Mesendoderm (in vitro differentiated cells): ENCODE measurements around the gene NRAP.

Experiments used
- DNase-seq: peaks from one replicate; pipeline ENCODE4 v3.0.0; 2013
- H2AK5ac ChIP-seq: 2 replicates; pipeline ENCODE4 v1.6.1; 2013; ENCODE audit warnings: low read length, inconsistent platforms
- H2BK120ac ChIP-seq: 2 replicates; pipeline ENCODE4 v1.6.1; 2013; ENCODE audit warnings: low read depth, mild to moderate bottlenecking, low read length, moderate library complexity, mixed read lengths
- H2BK15ac ChIP-seq: replicated peaks from 2 replicates; pipeline ENCODE4 v1.6.1; 2013; ENCODE audit warnings: low read depth, mild to moderate bottlenecking, moderate library complexity
- H2BK5ac ChIP-seq: 2 replicates; pipeline ENCODE4 v1.6.1; 2013; ENCODE audit warnings: low read length, inconsistent platforms
- H3K18ac ChIP-seq: 2 replicates; pipeline ENCODE4 v1.6.1; 2013; ENCODE audit warnings: mild to moderate bottlenecking, low read length, mixed read lengths
- H3K23ac ChIP-seq: one replicate; pipeline ENCODE4 v1.6.1; 2013; ENCODE audit warnings: low read length
- H3K27ac ChIP-seq: 2 replicates; pipeline ENCODE4 v1.5.1; 2013; ENCODE audit warnings: low read depth, mild to moderate bottlenecking, inconsistent platforms, low read length, moderate library complexity
- H3K27me3 ChIP-seq: 2 replicates; pipeline ENCODE4 v1.6.1; 2013; ENCODE audit warnings: low read length, control low read depth, mild to moderate bottlenecking, inconsistent platforms; ENCODE audit not compliant: insufficient read depth, poor library complexity
- H3K36me3 ChIP-seq: 2 replicates; pipeline ENCODE4 v1.6.1; 2013; ENCODE audit warnings: low read length, inconsistent platforms; ENCODE audit not compliant: control insufficient read depth, insufficient read depth
- H3K4ac ChIP-seq: one replicate; pipeline ENCODE4 v1.6.1; 2013; ENCODE audit warnings: low read depth, mild to moderate bottlenecking, low read length, moderate library complexity
- H3K4me1 ChIP-seq: 2 replicates; pipeline ENCODE4 v1.6.1; 2013; ENCODE audit warnings: low read depth, low read length, inconsistent platforms; ENCODE audit not compliant: control insufficient read depth
- H3K4me2 ChIP-seq: 2 replicates; pipeline ENCODE4 v1.6.1; 2013; ENCODE audit warnings: low read length
- H3K4me3 ChIP-seq: 2 replicates; pipeline ENCODE4 v1.5.1; 2013; ENCODE audit warnings: mild to moderate bottlenecking, low read length
- H3K56ac ChIP-seq: one replicate; pipeline ENCODE4 v1.6.1; 2013; ENCODE audit warnings: low read length
- H3K79me1 ChIP-seq: 2 replicates; pipeline ENCODE4 v1.6.1; 2013; ENCODE audit warnings: low read length, inconsistent platforms
- H3K79me2 ChIP-seq: 2 replicates; pipeline ENCODE4 v1.6.1; 2013; ENCODE audit warnings: mild to moderate bottlenecking, low read length; ENCODE audit not compliant: control insufficient read depth, insufficient read depth
- H3K9ac ChIP-seq: 2 replicates; pipeline ENCODE4 v1.6.1; 2013; ENCODE audit warnings: low read length, inconsistent platforms
- H4K5ac ChIP-seq: one replicate; pipeline ENCODE4 v1.6.1; 2013; ENCODE audit warnings: low read length
- H4K8ac ChIP-seq: one replicate; pipeline ENCODE4 v1.6.1; 2013; ENCODE audit warnings: low read depth, mild to moderate bottlenecking, control low read depth, low read length, moderate library complexity
- WGBS: extraction: QIAGEN DNeasy Blood & Tissue Kit; methylation state at CpG from one replicate; pipeline ENCODE4 v1.1.7; 2013; ENCODE audit warnings: low lambda C conversion rate, missing lambda C conversion rate; ENCODE audit not compliant: insufficient coverage; ENCODE audit errors: extremely low coverage; 5-methylcytosine and 5-hydroxymethylcytosine counted together

NRAP gene

DNA sequence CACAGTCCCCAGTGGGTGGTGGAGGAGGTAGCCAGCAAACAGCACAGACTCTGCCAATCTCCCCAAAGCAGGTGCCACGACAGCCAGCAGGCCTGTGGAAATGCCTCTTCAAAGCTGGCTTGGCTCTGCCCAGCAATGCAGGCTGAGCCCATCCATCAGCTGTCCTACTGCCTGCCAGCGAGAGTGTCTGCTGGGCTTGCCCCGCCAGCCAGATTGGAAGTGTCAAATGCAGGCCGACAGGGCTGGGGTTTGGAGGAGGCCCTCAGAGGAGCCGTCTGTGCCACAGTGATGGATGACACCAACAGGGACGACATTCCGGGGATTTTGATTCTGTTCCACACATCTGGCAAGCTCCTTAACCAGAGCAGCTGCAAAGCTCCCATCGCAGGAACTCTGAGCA, 94.3 kb downstream of the NRAP start:
- H4K8ac ChIP-seq, result no peak overlapping the region
- no peaks in the 10 kb centered on the region for H3K79me2 ChIP-seq
- H4K5ac ChIP-seq, result no peak overlapping the region
- no peak overlapping the region for H2BK5ac ChIP-seq
- peaks cover 11% of the 10 kb centered on the region for H3K4me1 ChIP-seq
- no peak overlapping the region for H2BK15ac ChIP-seq
- H3K56ac ChIP-seq, result peak overlapping the region; percentile 19
- no peak overlapping the region for H3K9ac ChIP-seq
- no peak overlapping the region for H3K23ac ChIP-seq
- H3K4me3 ChIP-seq, result no peak overlapping the region
- WGBS, result no CpG with 5 or more reads among the region's 8 CpGs
- H3K36me3 ChIP-seq, result no peaks in the 10 kb centered on the region
- no peak overlapping the region for H3K4me2 ChIP-seq
- H3K79me1 ChIP-seq, result no peaks in the 10 kb centered on the region
- H3K4ac ChIP-seq, result no peak overlapping the region
- no peak for DNase-seq
- H3K27me3 ChIP-seq, result no peaks in the 10 kb centered on the region
- H3K27ac ChIP-seq, result no peak overlapping the region
- no peak overlapping the region for H3K18ac ChIP-seq
- no peak overlapping the region for H2BK120ac ChIP-seq
- H2AK5ac ChIP-seq, result no peak overlapping the region

DNA sequence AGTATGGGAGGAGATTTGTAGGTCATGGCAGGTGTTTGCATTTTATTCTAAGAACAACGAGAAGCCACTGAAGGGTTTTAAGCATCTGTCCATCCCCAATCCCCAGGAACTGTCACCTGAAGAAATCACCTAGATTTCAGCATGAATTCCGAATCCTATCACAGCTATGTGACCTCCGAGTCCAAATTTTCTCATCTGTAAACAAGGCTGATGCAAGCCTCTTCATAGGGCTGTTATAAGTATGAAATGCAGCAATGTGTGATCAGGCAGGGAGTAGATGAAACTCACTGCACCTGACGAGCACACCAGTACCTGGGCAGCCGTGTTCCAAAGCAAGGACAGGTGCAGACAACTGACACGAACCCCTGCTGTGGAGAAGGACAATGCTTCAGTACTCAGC, 97.0 kb downstream of the NRAP start:
- H3K4ac ChIP-seq, result no peak overlapping the region
- H3K79me2 ChIP-seq, result no peaks in the 10 kb centered on the region
- H4K8ac ChIP-seq, result no peak overlapping the region
- no peak overlapping the region for H2BK15ac ChIP-seq
- peaks cover 3% of the 10 kb centered on the region for H3K4me1 ChIP-seq
- H4K5ac ChIP-seq, result no peak overlapping the region
- no peak overlapping the region for H2AK5ac ChIP-seq
- no peak overlapping the region for H3K56ac ChIP-seq
- no peaks in the 10 kb centered on the region for H3K36me3 ChIP-seq
- H3K23ac ChIP-seq, result no peak overlapping the region
- no peak for DNase-seq
- H3K27ac ChIP-seq, result no peak overlapping the region
- H3K4me2 ChIP-seq, result no peak overlapping the region
- no peaks in the 10 kb centered on the region for H3K27me3 ChIP-seq
- no peak overlapping the region for H3K18ac ChIP-seq
- no peak overlapping the region for H3K9ac ChIP-seq
- WGBS, result no CpG with 5 or more reads among the region's 6 CpGs
- no peaks in the 10 kb centered on the region for H3K79me1 ChIP-seq
- H2BK120ac ChIP-seq, result no peak overlapping the region
- H3K4me3 ChIP-seq, result no peak overlapping the region
- H2BK5ac ChIP-seq, result no peak overlapping the region

DNA sequence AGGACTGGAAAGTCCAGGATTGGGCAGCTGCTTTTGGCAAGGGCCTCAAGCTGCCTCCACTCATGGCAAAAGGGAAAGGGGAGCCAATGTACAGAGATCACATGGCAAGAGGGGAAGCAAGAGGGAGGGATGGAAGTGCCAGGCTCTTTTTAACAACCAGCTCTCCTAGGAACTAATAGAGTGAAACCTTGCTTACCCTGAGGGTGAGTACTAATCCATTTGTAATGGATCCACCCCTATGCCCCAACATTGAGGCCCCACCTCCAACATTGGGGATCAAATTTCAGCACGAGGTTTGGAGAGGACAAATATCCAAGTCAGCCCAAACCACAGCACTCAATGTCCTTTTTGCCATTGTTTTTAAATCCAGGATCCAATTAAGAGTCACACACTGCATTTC, 98.5 kb downstream of the NRAP start:
- no peak for DNase-seq
- Histone ChIP-seq H3K4me2 (no peak overlapping the region), H3K4me1 (no peaks in the 10 kb centered on the region), H3K18ac (no peak overlapping the region), H2BK15ac (no peak overlapping the region), H3K9ac (no peak overlapping the region), H3K23ac (no peak overlapping the region), H2BK120ac (no peak overlapping the region), H2BK5ac (no peak overlapping the region), H3K79me2 (no peaks in the 10 kb centered on the region), H3K27me3 (peaks cover 3% of the 10 kb centered on the region), H3K4me3 (no peak overlapping the region), H3K27ac (no peak overlapping the region), H3K4ac (no peak overlapping the region), H3K36me3 (no peaks in the 10 kb centered on the region), H4K5ac (no peak overlapping the region), H4K8ac (no peak overlapping the region), H3K56ac (no peak overlapping the region), H2AK5ac (no peak overlapping the region), H3K79me1 (no peaks in the 10 kb centered on the region)
- no CpG with 5 or more reads among the region's 1 CpG for WGBS

DNA sequence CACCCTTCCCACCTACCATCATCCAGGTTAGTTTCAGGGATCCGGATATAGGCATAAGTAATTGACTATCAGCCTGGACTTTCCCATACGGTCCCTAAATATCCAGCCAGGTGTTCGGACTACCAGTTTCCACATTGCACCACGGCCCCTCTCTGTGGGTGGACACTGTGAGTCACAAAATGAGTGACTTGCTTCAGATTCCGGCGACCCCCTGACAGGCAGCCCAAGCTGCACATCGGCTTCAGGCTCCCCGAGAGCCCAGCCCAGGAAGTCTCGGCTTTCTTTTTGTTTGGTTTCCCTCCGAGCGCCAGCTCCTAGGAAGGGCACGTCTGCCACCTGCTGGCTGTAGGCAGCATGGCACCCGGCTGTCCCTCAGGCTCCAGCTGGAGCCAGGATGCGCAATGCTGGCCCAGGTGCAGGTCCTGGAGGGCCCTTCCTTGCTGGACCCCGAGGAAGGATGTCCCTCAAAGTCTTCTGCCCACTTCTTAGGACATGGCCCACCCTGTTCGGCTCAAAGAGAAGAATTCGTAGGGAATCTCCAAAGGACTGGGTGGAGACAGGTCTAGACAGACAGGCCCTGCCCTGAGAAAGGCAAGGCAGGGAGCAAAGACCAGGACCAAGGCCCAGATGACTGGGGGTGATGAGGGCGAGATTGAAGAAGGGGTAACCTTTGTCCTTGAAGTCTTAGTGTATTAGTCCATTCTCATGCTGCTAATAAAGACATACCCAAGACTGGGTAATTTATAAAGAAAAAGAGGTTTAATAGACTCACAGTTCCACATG, 100.3 kb downstream of the NRAP start:
- no peak overlapping the region for H2BK120ac ChIP-seq
- no peak overlapping the region for H2AK5ac ChIP-seq

DNA sequence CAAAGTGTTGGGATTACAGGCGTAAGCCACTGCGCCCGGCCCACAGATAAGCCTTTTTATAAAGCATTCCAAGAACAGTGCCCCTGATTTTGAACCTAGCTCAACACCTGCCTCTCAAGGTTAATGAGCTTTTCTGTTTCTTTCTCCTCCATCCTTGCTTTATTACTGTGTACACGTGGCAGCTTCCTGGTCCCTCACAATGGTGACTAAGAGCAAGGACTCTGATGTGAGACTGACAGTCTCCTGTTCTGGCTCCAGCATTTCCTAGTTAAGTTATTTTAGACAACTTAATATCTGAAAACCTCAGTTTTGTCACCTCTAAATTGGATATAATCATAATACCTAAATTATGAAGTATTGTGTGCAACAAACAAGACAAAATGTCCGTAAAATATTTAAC, 101.1 kb downstream of the NRAP start:
- Histone ChIP-seq H3K4ac (no peak overlapping the region), H3K79me1 (no peaks in the 10 kb centered on the region), H2BK5ac (no peak overlapping the region), H3K18ac (no peak overlapping the region), H3K27me3 (peaks cover 3% of the 10 kb centered on the region), H2AK5ac (no peak overlapping the region), H3K23ac (no peak overlapping the region), H2BK15ac (no peak overlapping the region), H3K4me3 (no peak overlapping the region), H3K27ac (no peak overlapping the region), H3K56ac (no peak overlapping the region), H4K8ac (no peak overlapping the region), H3K9ac (no peak overlapping the region), H2BK120ac (no peak overlapping the region), H3K36me3 (no peaks in the 10 kb centered on the region), H4K5ac (no peak overlapping the region), H3K4me2 (no peak overlapping the region), H3K79me2 (no peaks in the 10 kb centered on the region), H3K4me1 (no peaks in the 10 kb centered on the region)
- WGBS, result no CpG with 5 or more reads among the region's 5 CpGs
- no peak for DNase-seq

More for the DNA sequence above, 100.3 kb downstream of the NRAP start:
- Histone ChIP-seq H3K4me1 (no peaks in the 10 kb centered on the region), H3K4me2 (peak overlapping the region; percentile 15), H2BK15ac (no peak overlapping the region), H3K18ac (no peak overlapping the region), H3K36me3 (no peaks in the 10 kb centered on the region), H3K56ac (no peak overlapping the region), H2BK5ac (no peak overlapping the region), H3K9ac (no peak overlapping the region), H3K27ac (no peak overlapping the region), H4K8ac (no peak overlapping the region), H3K23ac (no peak overlapping the region), H3K4ac (no peak overlapping the region), H3K79me2 (no peaks in the 10 kb centered on the region), H3K79me1 (no peaks in the 10 kb centered on the region), H3K27me3 (peaks cover 3% of the 10 kb centered on the region), H3K4me3 (no peak overlapping the region), H4K5ac (no peak overlapping the region)
- DNase-seq, result peak; percentile 75
- no CpG with 5 or more reads among the region's 18 CpGs for WGBS

DNA sequence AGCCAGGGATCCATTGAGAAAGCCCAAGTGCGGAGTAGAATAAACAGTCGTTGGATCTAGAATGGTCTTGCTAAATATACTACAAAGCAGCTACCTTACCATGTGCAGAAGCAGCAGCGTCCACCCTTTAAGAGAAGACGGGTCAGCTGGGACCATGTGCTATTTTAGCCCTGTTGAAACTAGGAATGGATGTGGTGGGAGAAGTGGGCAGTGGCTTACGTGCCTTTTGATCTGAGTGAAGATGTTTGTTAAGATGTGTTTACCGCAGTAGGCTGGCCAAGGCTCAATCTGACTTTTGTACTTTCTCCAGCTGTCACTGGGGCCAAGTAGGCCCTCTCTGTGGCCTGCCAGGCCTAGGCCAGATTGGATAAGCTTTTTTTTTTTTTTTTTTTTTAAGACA, 101.8 kb downstream of the NRAP start:
- Histone ChIP-seq H4K5ac (no peak overlapping the region), H3K23ac (no peak overlapping the region), H3K27ac (no peak overlapping the region), H4K8ac (no peak overlapping the region), H3K4ac (no peak overlapping the region), H3K9ac (no peak overlapping the region), H2AK5ac (no peak overlapping the region), H3K4me2 (no peak overlapping the region), H2BK5ac (no peak overlapping the region), H2BK120ac (no peak overlapping the region), H3K4me3 (no peak overlapping the region), H2BK15ac (no peak overlapping the region), H3K18ac (no peak overlapping the region), H3K79me2 (no peaks in the 10 kb centered on the region), H3K27me3 (peaks cover 3% of the 10 kb centered on the region), H3K36me3 (no peaks in the 10 kb centered on the region), H3K56ac (no peak overlapping the region), H3K79me1 (no peaks in the 10 kb centered on the region), H3K4me1 (no peaks in the 10 kb centered on the region)
- DNase-seq, result no peak
- no CpG with 5 or more reads among the region's 6 CpGs for WGBS
